HG03039 (cell line): ENCODE results near the gene PHACTR1.

Experiments
- ATAC-seq: cut with Tn5 transposase; IDR thresholded peaks from one replicate; pipeline ENCODE4 v1.9.1; 2021; ENCODE audit warnings: mild to moderate bottlenecking, moderate library complexity; ENCODE audit not compliant: unreplicated experiment

PHACTR1 gene

DNA sequence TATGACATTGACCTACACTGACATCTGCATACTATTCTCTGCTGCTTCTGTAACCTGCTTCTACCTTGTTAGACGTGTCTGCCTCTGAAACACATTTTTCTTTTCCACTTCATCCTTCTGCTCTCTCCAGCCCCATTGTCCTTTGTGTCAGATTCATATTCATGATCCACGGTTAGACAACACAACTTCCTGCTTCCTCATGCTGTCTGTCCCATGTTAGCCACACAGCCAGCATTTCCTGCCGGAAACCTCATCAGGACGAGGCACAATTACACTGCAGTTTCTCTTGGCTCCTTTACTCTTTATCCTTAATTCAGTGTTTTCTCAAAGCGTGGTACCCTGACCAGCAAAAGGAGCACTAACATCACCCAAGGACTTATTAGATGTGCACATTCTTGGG lies 461.5 kb downstream of the PHACTR1 start:
- ATAC-seq: no peak

DNA sequence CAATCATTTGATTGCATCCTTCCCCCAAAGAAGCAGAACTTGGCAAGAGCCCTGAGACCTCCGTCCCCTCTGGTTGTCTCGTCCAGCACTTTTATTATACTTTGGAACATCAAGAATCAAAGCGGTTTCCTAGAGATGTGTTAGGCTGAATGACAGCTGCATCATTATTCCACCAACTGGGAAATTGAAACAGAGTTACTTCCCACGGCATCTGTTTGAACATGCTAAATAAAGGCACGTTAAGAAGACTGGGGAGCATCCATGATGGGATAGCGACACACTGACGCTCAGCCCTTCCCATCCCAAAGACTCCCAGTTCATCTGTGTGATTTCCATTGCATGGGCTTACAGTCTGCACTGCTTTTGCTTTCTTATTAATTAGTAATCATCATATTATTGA lies 464.0 kb downstream of the PHACTR1 start:
- no peak for ATAC-seq

DNA sequence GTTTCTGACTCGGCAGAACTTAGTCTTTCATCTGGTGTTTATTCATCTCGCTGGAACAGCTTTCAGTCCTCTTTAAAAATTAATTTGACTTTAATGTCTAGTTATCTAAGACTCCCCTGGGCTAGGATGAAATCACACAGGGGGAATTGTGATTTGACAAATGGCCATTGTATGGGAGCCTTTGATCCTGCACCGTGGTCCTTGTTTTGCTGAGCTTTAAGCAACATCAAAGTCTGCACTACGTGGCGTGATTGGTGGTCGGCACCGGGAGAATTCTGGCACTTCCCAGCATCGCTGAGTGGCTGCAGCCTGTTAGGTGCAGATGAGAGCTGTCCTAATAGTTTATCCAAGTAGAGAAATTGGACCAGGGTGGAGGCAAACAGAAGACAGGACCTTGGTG lies 464.8 kb downstream of the PHACTR1 start:
- no peak for ATAC-seq

- ATAC-seq: no peak
Observed at GRCh38 chr6:13183415-13184088, 467.0 kb downstream of the PHACTR1 start.

DNA sequence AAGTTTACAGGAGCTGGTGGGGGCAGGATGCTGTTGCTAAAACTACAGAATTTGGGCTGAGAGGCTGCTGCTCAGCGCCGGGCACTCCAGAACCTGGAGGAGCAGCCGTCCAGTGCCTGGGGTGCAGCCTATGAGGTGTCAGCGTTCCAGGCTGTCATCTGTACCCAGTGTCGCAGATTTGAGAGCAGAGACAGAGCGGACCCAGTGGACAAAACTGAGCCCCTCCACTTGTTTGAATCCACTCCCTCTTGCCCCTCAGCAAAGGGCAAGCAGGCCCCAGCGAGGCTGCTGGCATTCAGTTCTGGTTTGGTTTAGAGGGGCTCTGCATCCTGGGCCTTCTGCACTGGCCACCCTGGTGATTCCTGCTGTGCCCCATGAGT lies 467.5 kb downstream of the PHACTR1 start:
- ATAC-seq: no peak

- no peak for ATAC-seq
Observed at GRCh38 chr6:13184547-13184946, 468.0 kb downstream of the PHACTR1 start.

- no peak for ATAC-seq
Observed at GRCh38 chr6:13186861-13187260, 470.3 kb downstream of the PHACTR1 start.

DNA sequence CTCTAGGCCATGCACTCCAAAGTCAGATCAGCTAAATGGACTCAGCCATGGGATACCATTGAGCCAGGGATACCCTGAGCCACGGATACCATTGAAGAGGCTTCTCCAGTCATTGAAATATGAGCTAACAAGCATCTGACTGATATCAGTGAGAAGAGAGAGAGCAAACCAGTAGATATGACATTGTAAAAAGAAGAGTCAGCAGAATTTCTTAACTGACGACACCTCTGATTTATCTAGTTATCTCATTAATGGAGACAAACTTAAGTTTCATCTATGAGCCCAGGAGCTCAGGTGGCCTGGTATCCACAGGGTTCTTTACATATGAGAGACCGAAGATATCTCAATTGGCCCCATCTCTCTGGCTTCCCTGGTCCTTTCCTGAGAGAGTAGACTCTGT lies 471.1 kb downstream of the PHACTR1 start:
- no peak for ATAC-seq

DNA sequence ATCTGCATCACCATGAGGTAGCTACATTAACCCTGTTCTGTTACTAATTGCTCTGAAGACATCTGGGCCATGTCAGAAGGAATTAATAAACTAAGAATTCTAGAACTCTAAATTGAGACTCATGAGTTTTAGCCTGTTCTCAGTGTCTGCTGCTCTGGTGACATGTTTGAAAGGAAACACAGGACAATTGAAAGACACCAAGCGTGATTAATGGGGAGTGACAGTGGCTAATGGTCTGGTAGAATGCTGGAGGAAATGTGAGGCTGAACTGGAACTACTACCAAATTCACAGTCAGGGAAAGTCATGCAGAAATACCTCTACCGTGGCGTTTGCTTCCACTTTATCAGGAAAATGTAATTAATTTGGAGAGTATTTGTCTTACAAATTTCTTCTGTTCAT lies 471.7 kb downstream of the PHACTR1 start:
- no peak for ATAC-seq

- no peak for ATAC-seq
Observed at GRCh38 chr6:13189710-13190109, 473.1 kb downstream of the PHACTR1 start.

GRCh38 chr6:13190376-13190775 lies 473.8 kb downstream of the PHACTR1 start:
- ATAC-seq: no peak

DNA sequence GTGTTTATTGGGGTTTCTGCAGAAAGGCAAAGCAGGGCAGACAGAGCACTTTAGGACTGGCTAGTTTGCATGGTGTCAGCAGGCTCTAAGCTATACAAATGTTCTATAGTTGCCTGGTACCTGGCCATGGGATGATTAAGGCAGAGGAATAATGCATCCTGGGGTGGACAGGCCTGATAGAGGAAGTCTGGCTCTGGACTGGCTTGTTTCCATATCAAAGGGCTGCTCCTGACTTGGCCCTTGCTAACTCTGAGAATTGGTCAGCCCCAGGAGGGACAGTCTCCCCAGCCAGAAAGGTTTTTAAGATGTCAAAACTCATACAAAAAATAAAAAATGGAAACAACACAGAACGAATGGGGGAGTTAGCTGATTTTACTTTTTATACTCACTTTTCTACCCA lies 474.9 kb downstream of the PHACTR1 start:
- no peak for ATAC-seq

DNA sequence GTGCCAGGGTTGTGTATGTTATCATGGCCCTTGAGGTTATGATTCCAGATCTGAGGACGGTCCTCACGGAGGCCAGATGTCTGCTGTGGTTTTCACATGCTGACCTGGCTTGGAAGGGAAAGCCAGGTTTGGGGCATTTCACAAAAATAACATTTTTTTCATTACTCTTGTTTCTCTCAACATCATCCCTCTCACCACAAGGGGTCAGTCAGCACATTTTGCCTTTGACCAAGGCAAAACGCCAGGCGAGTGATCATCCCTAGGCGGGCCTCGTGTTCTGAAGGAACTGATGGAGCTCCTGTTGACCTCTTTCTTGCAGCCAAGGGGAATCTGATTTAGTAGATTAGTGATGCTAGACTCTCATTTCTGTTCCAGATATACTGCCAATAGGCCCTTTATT lies 478.3 kb downstream of the PHACTR1 start:
- ATAC-seq: no peak

DNA sequence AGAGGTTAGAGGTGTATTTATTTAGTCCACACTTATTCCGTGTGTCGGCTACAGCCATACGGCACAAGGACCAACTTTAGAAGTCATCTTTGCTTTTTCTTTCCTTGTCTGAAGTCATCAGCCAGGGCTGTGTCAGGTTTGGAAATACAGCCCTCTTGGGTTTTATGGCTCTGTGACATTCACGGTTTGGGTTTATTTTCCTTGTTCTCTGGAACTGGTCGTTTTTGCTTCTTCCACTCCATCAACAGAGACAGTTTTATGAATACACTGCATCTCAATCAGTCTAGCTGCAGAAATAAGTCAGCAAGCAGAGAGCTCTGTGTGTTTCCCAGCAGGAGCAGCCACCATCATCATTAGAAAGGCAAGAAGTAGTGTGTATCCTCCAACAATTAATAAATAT lies 479.2 kb downstream of the PHACTR1 start:
- no peak for ATAC-seq

DNA sequence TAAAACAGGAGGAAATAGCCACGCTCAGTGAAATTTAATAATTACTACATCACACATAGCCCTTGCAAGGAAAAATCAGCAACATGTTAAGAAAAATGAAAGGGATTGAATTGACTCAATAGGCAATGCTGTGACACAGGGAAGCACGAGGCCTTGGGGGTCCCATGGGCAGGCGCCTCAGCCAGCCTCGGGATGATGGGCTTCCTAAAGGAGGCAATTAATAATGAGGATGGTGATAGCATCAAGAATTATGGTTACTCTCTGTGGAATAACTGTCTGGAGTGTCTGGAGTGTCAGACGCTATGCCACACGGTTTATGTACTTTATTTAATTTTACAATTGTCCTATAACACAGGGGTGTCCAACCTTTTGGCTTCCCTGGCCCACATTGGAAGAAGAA lies 481.6 kb downstream of the PHACTR1 start:
- ATAC-seq: no peak

GRCh38 chr6:13201336-13201735 lies 484.8 kb downstream of the PHACTR1 start:
- no peak for ATAC-seq

GRCh38 chr6:13203145-13203544 lies 486.6 kb downstream of the PHACTR1 start:
- no peak for ATAC-seq

DNA sequence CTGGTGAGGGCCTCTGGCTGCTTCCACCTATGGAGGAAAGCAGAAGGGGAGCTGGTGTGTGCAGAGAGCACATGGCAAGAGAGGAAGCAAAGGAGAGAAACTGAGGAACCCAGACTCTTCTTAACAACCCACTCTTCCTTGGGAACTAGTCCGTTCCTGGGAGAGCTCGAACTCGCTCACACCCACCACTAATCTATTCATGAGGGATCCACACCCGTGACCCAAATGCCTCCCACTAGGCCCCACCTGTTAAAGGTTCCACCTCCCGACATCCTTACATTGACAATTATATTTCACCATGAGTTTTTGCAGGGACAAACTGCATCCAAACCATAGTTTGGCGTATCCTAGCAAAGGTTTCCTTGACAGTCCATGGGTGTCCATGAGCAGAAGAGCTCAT lies 488.5 kb downstream of the PHACTR1 start:
- no peak for ATAC-seq

- ATAC-seq: no peak
Observed at GRCh38 chr6:13212096-13212495, 495.5 kb downstream of the PHACTR1 start.

- no peak for ATAC-seq
Observed at GRCh38 chr6:13212538-13212937, 496.0 kb downstream of the PHACTR1 start.

DNA sequence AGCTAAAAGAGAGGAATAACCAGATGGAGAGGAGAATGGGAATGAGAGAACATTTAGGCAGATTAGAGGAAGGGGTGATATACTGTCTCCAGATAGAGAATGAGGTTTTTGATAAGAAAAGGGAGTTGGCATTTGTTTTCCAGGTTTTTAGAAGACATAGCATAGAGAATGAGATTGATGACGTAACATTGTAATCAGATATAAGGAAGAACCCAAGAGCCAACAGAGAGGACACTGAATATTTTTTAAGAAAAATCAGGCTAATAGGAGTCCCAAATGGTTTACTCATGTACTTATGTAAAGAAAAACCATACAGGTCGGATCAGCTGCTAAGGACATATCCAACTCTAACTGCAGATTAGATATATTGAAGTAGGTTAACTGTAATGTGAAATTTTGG lies 498.8 kb downstream of the PHACTR1 start:
- no peak for ATAC-seq

DNA sequence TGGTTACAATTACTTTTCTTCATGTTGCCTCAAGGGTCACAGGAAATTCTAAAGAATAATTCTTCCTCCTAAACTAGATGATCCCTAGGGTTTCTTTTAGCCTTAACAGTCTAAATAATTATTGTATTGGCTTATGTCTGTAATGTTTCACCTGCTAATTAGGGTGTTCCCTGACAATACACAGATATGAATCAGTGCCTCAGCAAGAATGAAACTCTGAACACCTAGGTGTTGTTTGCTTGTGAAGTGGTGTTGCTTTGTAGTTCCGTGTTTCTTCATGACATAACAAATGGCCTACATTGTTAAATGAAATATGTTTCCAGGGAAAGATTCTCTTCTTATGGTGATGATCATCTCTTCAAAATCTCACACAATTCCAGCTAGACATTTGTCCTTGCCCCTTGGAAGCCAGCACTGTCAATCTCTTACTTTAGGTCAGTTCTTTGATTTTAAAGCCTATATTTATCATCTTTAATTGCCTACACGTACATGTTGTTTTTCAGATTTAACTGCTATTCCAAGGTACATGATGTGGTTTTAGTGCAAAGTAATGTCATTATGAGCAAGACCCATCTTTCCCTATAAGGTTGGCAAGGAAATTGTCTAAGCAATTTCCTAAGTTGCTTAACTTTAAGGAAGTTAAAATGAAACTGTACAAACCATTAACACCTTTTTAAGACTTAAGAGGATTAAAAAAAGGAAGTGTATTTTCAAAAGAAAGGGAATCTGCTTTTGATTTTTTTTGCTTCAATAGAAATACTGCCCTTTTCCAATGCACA lies 499.9 kb downstream of the PHACTR1 start:
- ATAC-seq: no peak
